ENCODE results near the gene MLNR. TPM values are rescaled to one million over a fixed set of nuclear protein-coding genes. Genes with fewer than 3 reads are reported as not detected.

MLNR gene
- total RNA-seq: under 1 TPM in 5 of 8 experiments, not detected in 3; 0.13 to 0.54 (median 0.21) TPM

GRCh38 chr13:49220036-49220855 lies at the start of gene MLNR:
MLNR (plus strand) TSS chr13:49220338; CDS start chr13:49220338, 0 bp downstream.
- no peak within 1 kb of the TSS for H3K27ac ChIP-seq
- peak within 1 kb of the TSS; percentile 23 to 34 (median 32) for H3K4me3 ChIP-seq
- H3K4me1 ChIP-seq (replicated peaks in 1 of 2): no peaks in the 10 kb centered on the region
- peak; percentile 78 to 91 (median 84) for ATAC-seq (replicated peaks in 6 of 8)
- in situ Hi-C loops (cut with MboI; ENCODE audit: low pct_unique_long_range_greater_than_20kb in 2 of 9, low sequenced_read_pairs in 9 of 9, unreplicated experiment in 9 of 9): no loop called here
- WGBS, 10 experiments: 0 to 24% (median 5%) methylated on average over 2 to 23 of the region's 111 CpGs; no CpG with 5 or more reads in 4 of the 10 experiments

- Histone ChIP-seq H3K4me1 (replicated peaks in 1 of 2) (no peaks in the 10 kb centered on the region), H3K27ac (no peak overlapping the region), H3K4me3 (no peak overlapping the region)
- ATAC-seq (replicated peaks in 6 of 8): no peak
- in situ Hi-C loops (cut with MboI; ENCODE audit: low pct_unique_long_range_greater_than_20kb in 2 of 9, low sequenced_read_pairs in 9 of 9, unreplicated experiment in 9 of 9): no loop called here
These were observed 48.8 kb upstream of the MLNR start for GRCh38 chr13:49171359-49171758.

- no peak overlapping the region for H3K27ac ChIP-seq
- 67 to 100% (median 100%) methylated on average over 1 of the region's 1 CpG; no CpG with 5 or more reads in 5 of the 10 experiments for WGBS, 10 experiments
- no peaks in the 10 kb centered on the region for H3K4me1 ChIP-seq (replicated peaks in 1 of 2)
- no peak for ATAC-seq (replicated peaks in 6 of 8)
- in situ Hi-C loops (cut with MboI; ENCODE audit: low pct_unique_long_range_greater_than_20kb in 2 of 9, low sequenced_read_pairs in 9 of 9, unreplicated experiment in 9 of 9): no loop called here
- no peak overlapping the region for H3K4me3 ChIP-seq
These were observed 36.3 kb upstream of the MLNR start for GRCh38 chr13:49183672-49184325.

GRCh38 chr13:49184621-49185020 lies 35.5 kb upstream of the MLNR start:
- H3K27ac ChIP-seq: no peak overlapping the region
- no peaks in the 10 kb centered on the region for H3K4me1 ChIP-seq (replicated peaks in 1 of 2)
- WGBS, 10 experiments: 0 to 100% (median 68%) methylated on average over 1 to 3 of the region's 4 CpGs; no CpG with 5 or more reads in 4 of the 10 experiments
- ATAC-seq (replicated peaks in 6 of 8): no peak
- no peak overlapping the region for H3K4me3 ChIP-seq
- in situ Hi-C loops (cut with MboI; ENCODE audit: low pct_unique_long_range_greater_than_20kb in 2 of 9, low sequenced_read_pairs in 9 of 9, unreplicated experiment in 9 of 9): no loop called here

GRCh38 chr13:49185264-49185663 lies 34.9 kb upstream of the MLNR start:
- H3K27ac ChIP-seq: no peak overlapping the region
- H3K4me1 ChIP-seq (replicated peaks in 1 of 2): no peaks in the 10 kb centered on the region
- no peak overlapping the region for H3K4me3 ChIP-seq
- in situ Hi-C loops (cut with MboI; ENCODE audit: low pct_unique_long_range_greater_than_20kb in 2 of 9, low sequenced_read_pairs in 9 of 9, unreplicated experiment in 9 of 9): no loop called here
- no peak for ATAC-seq (replicated peaks in 6 of 8)
- 43 to 100% (median 88%) methylated on average over 1 of the region's 1 CpG; no CpG with 5 or more reads in 3 of the 10 experiments for WGBS, 10 experiments

GRCh38 chr13:49190901-49191300 lies 29.2 kb upstream of the MLNR start:
- 86 to 100% (median 100%) methylated on average over 1 to 2 of the region's 2 CpGs; no CpG with 5 or more reads in 1 of the 10 experiments for WGBS, 10 experiments
- in situ Hi-C loops (cut with MboI; ENCODE audit: low pct_unique_long_range_greater_than_20kb in 2 of 9, low sequenced_read_pairs in 9 of 9, unreplicated experiment in 9 of 9): no loop called here
- Histone ChIP-seq H3K4me1 (replicated peaks in 1 of 2) (no peaks in the 10 kb centered on the region), H3K27ac (no peak overlapping the region), H3K4me3 (no peak overlapping the region)
- no peak for ATAC-seq (replicated peaks in 6 of 8)

- 50 to 100% (median 93%) methylated on average over 2 to 3 of the region's 3 CpGs; no CpG with 5 or more reads in 1 of the 10 experiments for WGBS, 10 experiments
- Histone ChIP-seq H3K27ac (no peak overlapping the region), H3K4me1 (replicated peaks in 1 of 2) (no peaks in the 10 kb centered on the region), H3K4me3 (no peak overlapping the region)
- in situ Hi-C loops (cut with MboI; ENCODE audit: low pct_unique_long_range_greater_than_20kb in 2 of 9, low sequenced_read_pairs in 9 of 9, unreplicated experiment in 9 of 9): no loop called here
- ATAC-seq (replicated peaks in 6 of 8): no peak
These were observed 13.5 kb upstream of the MLNR start for GRCh38 chr13:49206641-49207040.

- in situ Hi-C loops (cut with MboI; ENCODE audit: low pct_unique_long_range_greater_than_20kb in 2 of 9, low sequenced_read_pairs in 9 of 9, unreplicated experiment in 9 of 9): no loop called here
- ATAC-seq (replicated peaks in 6 of 8): no peak
- WGBS, 10 experiments: 89 to 100% (median 98%) methylated on average over 2 to 4 of the region's 4 CpGs; no CpG with 5 or more reads in 1 of the 10 experiments
These were observed 11.5 kb upstream of the MLNR start for GRCh38 chr13:49208619-49209018.

GRCh38 chr13:49210114-49210513 lies 10.0 kb upstream of the MLNR start:
- in situ Hi-C loops (cut with MboI; ENCODE audit: low pct_unique_long_range_greater_than_20kb in 2 of 9, low sequenced_read_pairs in 9 of 9, unreplicated experiment in 9 of 9): no loop called here
- no peak overlapping the region for H3K27ac ChIP-seq

More at GRCh38 chr13:49208619-49209018, 11.5 kb upstream of the MLNR start:
- no peak overlapping the region for H3K27ac ChIP-seq
- H3K4me1 ChIP-seq (replicated peaks in 1 of 2): no peaks in the 10 kb centered on the region
- H3K4me3 ChIP-seq: no peak overlapping the region

GRCh38 chr13:49210669-49211068 lies 9.5 kb upstream of the MLNR start:
- 74 to 100% (median 98%) methylated on average over 1 to 5 of the region's 5 CpGs; no CpG with 5 or more reads in 2 of the 10 experiments for WGBS, 10 experiments
- ATAC-seq (replicated peaks in 6 of 8): no peak
- Histone ChIP-seq H3K4me3 (no peak overlapping the region), H3K27ac (no peak overlapping the region), H3K4me1 (replicated peaks in 1 of 2) (peaks cover 0 to 4% of the 10 kb centered on the region in 2 donors)
- in situ Hi-C loops (cut with MboI; ENCODE audit: low pct_unique_long_range_greater_than_20kb in 2 of 9, low sequenced_read_pairs in 9 of 9, unreplicated experiment in 9 of 9): no loop called here

More at GRCh38 chr13:49210114-49210513, 10.0 kb upstream of the MLNR start:
- no peak overlapping the region for H3K4me3 ChIP-seq
- H3K4me1 ChIP-seq (replicated peaks in 1 of 2): peaks cover 0 to 4% of the 10 kb centered on the region in 2 donors
- no peak for ATAC-seq (replicated peaks in 6 of 8)
- WGBS, 10 experiments: 67 to 100% (median 100%) methylated on average over 1 of the region's 1 CpG

GRCh38 chr13:49213539-49213938 lies 6.6 kb upstream of the MLNR start:
- 100% methylated on average over 1 of the region's 1 CpG; no CpG with 5 or more reads in 5 of the 10 experiments for WGBS, 10 experiments

GRCh38 chr13:49213997-49214916 lies 5.9 kb upstream of the MLNR start:
- ATAC-seq (replicated peaks in 6 of 8): peak in 7 of 8 experiments; percentile 25 to 89 (median 41)
- in situ Hi-C loops (cut with MboI; ENCODE audit: low pct_unique_long_range_greater_than_20kb in 2 of 9, low sequenced_read_pairs in 9 of 9, unreplicated experiment in 9 of 9): no loop called here
- no peak overlapping the region for H3K4me3 ChIP-seq
- peaks cover 0 to 4% of the 10 kb centered on the region in 2 donors for H3K4me1 ChIP-seq (replicated peaks in 1 of 2)
- no peak overlapping the region for H3K27ac ChIP-seq
- WGBS, 10 experiments: 36 to 80% (median 56%) methylated on average over 1 to 5 of the region's 6 CpGs; no CpG with 5 or more reads in 1 of the 10 experiments

More at GRCh38 chr13:49213539-49213938, 6.6 kb upstream of the MLNR start:
- ATAC-seq (replicated peaks in 6 of 8): no peak
- H3K4me1 ChIP-seq (replicated peaks in 1 of 2): peaks cover 0 to 4% of the 10 kb centered on the region in 2 donors
- in situ Hi-C loops (cut with MboI; ENCODE audit: low pct_unique_long_range_greater_than_20kb in 2 of 9, low sequenced_read_pairs in 9 of 9, unreplicated experiment in 9 of 9): no loop called here
- H3K27ac ChIP-seq: no peak overlapping the region
- no peak overlapping the region for H3K4me3 ChIP-seq
